Endothelial cell of umbilical vein (primary cell): ENCODE measurements around the gene FLRT3. TPM values are rescaled to one million over a fixed set of nuclear protein-coding genes. Genes with fewer than 3 reads are reported as not detected.

ENCODE experiments used
- BruUV-seq: library from RNA; stranded (reverse); fragments of 400-500 nt; replicated peaks from 2 replicates; lab custom pipeline; 2021; lab: Mats Ljungman, UMichigan
- CTCF ChIA-PET: fragments of 300-600, 350-600 bp; sonication (Branson Sonifier 250); formaldehyde crosslinking; loops from one replicate; lab custom pipeline; 2021; ENCODE audit warnings: antibody characterized with exemption, inconsistent platforms; lab: Charles Lee
- POLR2A ChIA-PET: fragments of 300-600, 350-600 bp; sonication (Branson Sonifier 250); formaldehyde crosslinking; loops from one replicate; lab custom pipeline; 2021; ENCODE audit warnings: antibody characterized with exemption, inconsistent platforms; lab: Charles Lee
- DNase-seq: peaks from one replicate; pipeline ENCODE4 v3.0.0-alpha.2; 2011; ENCODE audit warnings: low read depth, low spot score
- FAIRE-seq: peaks from 2 replicates; lab custom pipeline; 2011; peaks lifted over from hg19 to GRCh38; lab: Jason Lieb, UNC
- H2AFZ ChIP-seq: 2 replicates; pipeline ENCODE4 v1.6.0; 2012; ENCODE audit warnings: low read depth, low read length, control low read depth, inconsistent platforms
- H3K27ac ChIP-seq: 2 replicates; pipeline ENCODE4 v1.5.1; 2011; ENCODE audit warnings: low read depth, mild to moderate bottlenecking, control low read depth, low read length, moderate library complexity; ENCODE audit not compliant: insufficient read depth
- H3K27me3 ChIP-seq, 2 experiments: 2 replicates each; pipeline versions ENCODE4 v1.6.0 to v1.6.1; 2011; ENCODE audit warnings: low read length in 2 of 2, mixed read lengths in 1 of 2; ENCODE audit not compliant: control insufficient read depth in 2 of 2, insufficient read depth in 2 of 2
- H3K36me3 ChIP-seq, 2 experiments: 2 replicates in 1 of 2; 3 replicates in 1 of 2; pipeline ENCODE4 v1.5.1; 2011; ENCODE audit warnings: low read length in 2 of 2, mild to moderate bottlenecking in 1 of 2, moderate library complexity in 1 of 2; ENCODE audit not compliant: control insufficient read depth in 2 of 2, insufficient read depth in 2 of 2; ENCODE audit errors: extremely low read depth in 1 of 2
- H3K4me1 ChIP-seq: 3 replicates; pipeline ENCODE4 v1.5.1; 2011; ENCODE audit warnings: mild to moderate bottlenecking, low read length; ENCODE audit not compliant: control insufficient read depth, insufficient read depth; ENCODE audit errors: extremely low read depth
- H3K4me2 ChIP-seq: 2 replicates; pipeline ENCODE4 v1.6.1; 2011; ENCODE audit warnings: low read length, control low read depth, mixed read lengths; ENCODE audit not compliant: insufficient read depth
- H3K4me3 ChIP-seq, 3 experiments: fragments of 200-600 bp in 1 of 3; sonication (generic), shearing (Covaris generic) in 1 of 3; replicated peaks in 1 of 3; 2 replicates each; pipeline ENCODE4 v1.5.1; 2011 to 2016; ENCODE audit warnings: control low read depth in 3 of 3, low read length in 3 of 3, mild to moderate bottlenecking in 2 of 3, inconsistent platforms in 1 of 3, low read depth in 1 of 3, moderate library complexity in 1 of 3; ENCODE audit not compliant: insufficient read depth in 1 of 3
- H3K79me2 ChIP-seq: 2 replicates; pipeline ENCODE4 v1.6.0; 2012; ENCODE audit warnings: low read length, inconsistent platforms; ENCODE audit not compliant: control insufficient read depth, insufficient read depth
- H3K9ac ChIP-seq: replicated peaks from 2 replicates; pipeline ENCODE3; 2011; ENCODE audit warnings: low read length, control low read depth; ENCODE audit not compliant: insufficient read depth; ENCODE audit errors: extremely low read depth
- H3K9me1 ChIP-seq: replicated peaks from 3 replicates; pipeline ENCODE4 v1.6.0; 2011; ENCODE audit warnings: mild to moderate bottlenecking, low read length; ENCODE audit not compliant: control insufficient read depth, insufficient read depth; ENCODE audit errors: extremely low read depth
- H3K9me3 ChIP-seq: replicated peaks from 2 replicates; pipeline ENCODE4 v1.5.1; 2012; ENCODE audit warnings: low read length, inconsistent platforms; ENCODE audit not compliant: control insufficient read depth, insufficient read depth
- H4K20me1 ChIP-seq: replicated peaks from 2 replicates; pipeline ENCODE3; 2011; ENCODE audit warnings: mild to moderate bottlenecking, low read length; ENCODE audit not compliant: control insufficient read depth, insufficient read depth; ENCODE audit errors: extremely low read depth
- EZH2 ChIP-seq: IDR thresholded peaks from 2 replicates; pipeline ENCODE4 v1.6.1; 2012; ENCODE audit warnings: borderline replicate concordance, low read depth, mild to moderate bottlenecking, moderate library complexity, low read length, inconsistent platforms; ENCODE audit not compliant: severe bottlenecking
- FOS ChIP-seq: IDR thresholded peaks from 2 replicates; pipeline ENCODE4 v1.6.1; 2011; ENCODE audit warnings: mild to moderate bottlenecking, low read length, moderate library complexity, borderline replicate concordance; ENCODE audit not compliant: insufficient read depth
- GATA2 ChIP-seq: IDR thresholded peaks from 2 replicates; pipeline ENCODE4 v1.7.0; 2011; ENCODE audit warnings: low read depth, mild to moderate bottlenecking, moderate library complexity, mixed read lengths, low read length; ENCODE audit not compliant: insufficient read length, insufficient read depth
- JUN ChIP-seq: IDR thresholded peaks from 2 replicates; pipeline ENCODE4 v1.6.1; 2011; ENCODE audit warnings: borderline replicate concordance, low read depth; ENCODE audit not compliant: insufficient read length, insufficient read depth
- MYC ChIP-seq: IDR thresholded peaks from one replicate; pipeline ENCODE4 v1.6.1; 2011; ENCODE audit warnings: mild to moderate bottlenecking, low read depth, low read length
- POLR2A ChIP-seq: IDR thresholded peaks from 2 replicates; pipeline ENCODE4 v1.6.1; 2012; ENCODE audit warnings: low read depth, mild to moderate bottlenecking, control low read depth, low read length
- POLR2AphosphoS5 ChIP-seq: IDR thresholded peaks from 2 replicates; pipeline ENCODE4 v1.6.1; 2012; ENCODE audit warnings: low read depth, mild to moderate bottlenecking, control low read depth, low read length, moderate library complexity; ENCODE audit not compliant: insufficient read depth
- dilution Hi-C: fragments of 300-500 bp; cut with MboI; formaldehyde crosslinking; loops from one replicate; pipeline ENCODE4 v1.15.0; 2019; ENCODE audit warnings: low sequenced_read_pairs; ENCODE audit not compliant: extremely low pct_ligation_motif_present
- intact Hi-C: fragments of 100-400 bp; cut with micrococcal nuclease; formaldehyde crosslinking; loops from one replicate; pipeline ENCODE4 v1.10.0; 2022
- polyA plus RNA-seq, 4 experiments: library from polyadenylated mRNA; depleted of rRNA in 3 of 4; stranded (reverse) in 3 of 4; unstranded in 1 of 4; fragments of >200 nt; gene quantifications; 2 replicates each; pipeline versions ENCODE4 v1.2.1 to v1.2.3, GENCODE V29; 2011 to 2012; ENCODE audit warnings: missing spikeins in 1 of 4
- total RNA-seq: library from RNA; stranded (reverse); gene quantifications from 2 replicates; pipeline ENCODE4 v1.2.3, GENCODE V29; 2021
- TF ChIP-seq, protein P1 (sequence below): IDR thresholded peaks from 2 replicates; pipeline ENCODE4 v1.6.1; 2011; ENCODE audit not compliant: insufficient read depth, insufficient read length
- TF ChIP-seq, protein P2 (sequence below), 2 donors: IDR thresholded peaks; 1 replicate in 1 of 2; 2 replicates in 1 of 2; pipeline ENCODE4 v1.5.1; 2011; ENCODE audit warnings: low read length in 2 of 2, mild to moderate bottlenecking in 2 of 2, moderate library complexity in 2 of 2, control low read depth in 1 of 2, inconsistent platforms in 1 of 2, low read depth in 1 of 2; ENCODE audit not compliant: insufficient read depth in 1 of 2; ENCODE audit errors: extremely low read depth in 1 of 2

The FLRT3 gene
- total and polyA plus RNA-seq, 2 donors (not counting 3 experiments of a cell fraction or from before 2014, with no cell fraction given): 0.06 to 0.13 TPM

DNA sequence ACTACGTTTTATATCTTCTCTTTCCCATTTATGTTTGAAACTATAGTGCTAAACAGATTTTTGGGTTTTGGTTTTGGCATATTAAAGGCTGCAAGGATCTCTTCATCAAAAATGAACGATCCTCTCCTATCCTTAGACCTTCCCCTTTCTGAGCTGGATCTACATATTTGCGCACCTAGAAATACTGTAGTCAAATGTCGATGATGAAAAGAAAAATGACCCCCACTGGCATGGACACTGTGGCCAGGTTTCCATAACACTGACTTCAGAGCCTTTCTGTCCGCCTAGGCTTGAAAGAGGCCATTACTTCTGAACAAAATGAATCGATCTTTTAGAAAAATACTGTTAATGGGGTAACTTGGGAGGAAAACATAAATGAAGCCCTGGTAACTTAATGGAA, 5.8 kb downstream of the FLRT3 start:
- BruUV-seq: no TSS peak
- FAIRE-seq (no peak), DNase-seq (no peak)
- Histone ChIP-seq H4K20me1 (no peaks in the 10 kb centered on the region), H3K4me3 (no peak overlapping the region), H3K36me3 (no peaks in the 10 kb centered on the region), H3K27me3 (peaks cover 0 to 2% of the 10 kb centered on the region in 2 experiments), H3K9ac (no peak overlapping the region), H3K9me1 (no peaks in the 10 kb centered on the region), H3K27ac (no peak overlapping the region), H2AFZ (no peak overlapping the region), H3K9me3 (no peaks in the 10 kb centered on the region), H3K79me2 (no peaks in the 10 kb centered on the region), H3K4me1 (peaks cover 2% of the 10 kb centered on the region), H3K4me2 (no peak overlapping the region)
- CTCF ChIA-PET: no interaction called here
- TF ChIP-seq POLR2AphosphoS5 (no peak), GATA2 (no peak), POLR2A (no peak), MYC (no peak), FOS (no peak), EZH2 (no peak), JUN (no peak)
- TF ChIP-seq, protein P1, sequence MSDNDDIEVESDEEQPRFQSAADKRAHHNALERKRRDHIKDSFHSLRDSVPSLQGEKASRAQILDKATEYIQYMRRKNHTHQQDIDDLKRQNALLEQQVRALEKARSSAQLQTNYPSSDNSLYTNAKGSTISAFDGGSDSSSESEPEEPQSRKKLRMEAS: no peak
- TF ChIP-seq, protein P2, sequence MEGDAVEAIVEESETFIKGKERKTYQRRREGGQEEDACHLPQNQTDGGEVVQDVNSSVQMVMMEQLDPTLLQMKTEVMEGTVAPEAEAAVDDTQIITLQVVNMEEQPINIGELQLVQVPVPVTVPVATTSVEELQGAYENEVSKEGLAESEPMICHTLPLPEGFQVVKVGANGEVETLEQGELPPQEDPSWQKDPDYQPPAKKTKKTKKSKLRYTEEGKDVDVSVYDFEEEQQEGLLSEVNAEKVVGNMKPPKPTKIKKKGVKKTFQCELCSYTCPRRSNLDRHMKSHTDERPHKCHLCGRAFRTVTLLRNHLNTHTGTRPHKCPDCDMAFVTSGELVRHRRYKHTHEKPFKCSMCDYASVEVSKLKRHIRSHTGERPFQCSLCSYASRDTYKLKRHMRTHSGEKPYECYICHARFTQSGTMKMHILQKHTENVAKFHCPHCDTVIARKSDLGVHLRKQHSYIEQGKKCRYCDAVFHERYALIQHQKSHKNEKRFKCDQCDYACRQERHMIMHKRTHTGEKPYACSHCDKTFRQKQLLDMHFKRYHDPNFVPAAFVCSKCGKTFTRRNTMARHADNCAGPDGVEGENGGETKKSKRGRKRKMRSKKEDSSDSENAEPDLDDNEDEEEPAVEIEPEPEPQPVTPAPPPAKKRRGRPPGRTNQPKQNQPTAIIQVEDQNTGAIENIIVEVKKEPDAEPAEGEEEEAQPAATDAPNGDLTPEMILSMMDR (IDR thresholded peaks at IDR 0.05; ENCODE audit: extremely low read depth in 1 of 2, insufficient read depth in 1 of 2, low read depth in 1 of 2, low read length in 2 of 2): no peak
- intact Hi-C loops (loop anchor here (10.0 kb wide), 1 partner anchor 1603 kb away; no protein-coding TSS in a partner anchor), dilution Hi-C loops (no loop called here)
- POLR2A ChIA-PET: no interaction called here
